Heart left ventricle (tissue), 13 donors: ENCODE data around the gene MLLT10.

Source experiments
- POLR2A ChIP-seq, 2 donors: fragments of 450-650 bp; IDR thresholded peaks; one replicate each; pipeline ENCODE4 v1.6.1; 2017; ENCODE audit warnings: antibody characterized with exemption in 2 of 2, mild to moderate bottlenecking in 2 of 2, moderate library complexity in 2 of 2
- TF ChIP-seq, protein P1 (sequence below), 12 donors: fragments of 200-600 bp; sonication (generic) in 4 of 12; IDR thresholded peaks; one replicate each; pipeline versions ENCODE4 v1.5.0 to v1.8.0; 2018 to 2022; ENCODE audit warnings: antibody characterized with exemption in 12 of 12, mild to moderate bottlenecking in 5 of 12
- donor health status: ischemic (EF 13 %, LVEDD 7.1; RV severe dilation, severe dysfunction).
- donor health status: DM: no; HTN: yes; CAD: no.
- donor health status: DM: no; HTN: no; CAD: no.
- donor health status: ischemic (EF 25% LVEDD 6.9; RV normal size, moderate dysfunction).
- donor health status: ischemic (EF 25% LVEDD 5.7; RV mildly dilated, moderate dysfunction).
- donor health status: ischemic (EF 35%, LVEDD 5.7; RV mildly dilated, moderate dysfunction).
- donor health status: nonischemic (EF 11% LVEDD 7.7; RV severe dilation, severe dysfunction).
- donor health status: DM: yes; HTN: yes; CAD: no.
- donor health status: PGD.
- donor health status: ischemic (EF 29% LVEDD 5.4; RV normal size, mild dysfunction).
- donor health status: nonischemic (EF 23%, LVEDD 6.1; RV moderate dilation, normal function).

GRCh38 chr10:21737106-21737505, 203.1 kb downstream of the MLLT10 start:
- no peak for TF ChIP-seq POLR2A (IDR thresholded peaks at IDR 0.05)
- TF ChIP-seq, protein P1, sequence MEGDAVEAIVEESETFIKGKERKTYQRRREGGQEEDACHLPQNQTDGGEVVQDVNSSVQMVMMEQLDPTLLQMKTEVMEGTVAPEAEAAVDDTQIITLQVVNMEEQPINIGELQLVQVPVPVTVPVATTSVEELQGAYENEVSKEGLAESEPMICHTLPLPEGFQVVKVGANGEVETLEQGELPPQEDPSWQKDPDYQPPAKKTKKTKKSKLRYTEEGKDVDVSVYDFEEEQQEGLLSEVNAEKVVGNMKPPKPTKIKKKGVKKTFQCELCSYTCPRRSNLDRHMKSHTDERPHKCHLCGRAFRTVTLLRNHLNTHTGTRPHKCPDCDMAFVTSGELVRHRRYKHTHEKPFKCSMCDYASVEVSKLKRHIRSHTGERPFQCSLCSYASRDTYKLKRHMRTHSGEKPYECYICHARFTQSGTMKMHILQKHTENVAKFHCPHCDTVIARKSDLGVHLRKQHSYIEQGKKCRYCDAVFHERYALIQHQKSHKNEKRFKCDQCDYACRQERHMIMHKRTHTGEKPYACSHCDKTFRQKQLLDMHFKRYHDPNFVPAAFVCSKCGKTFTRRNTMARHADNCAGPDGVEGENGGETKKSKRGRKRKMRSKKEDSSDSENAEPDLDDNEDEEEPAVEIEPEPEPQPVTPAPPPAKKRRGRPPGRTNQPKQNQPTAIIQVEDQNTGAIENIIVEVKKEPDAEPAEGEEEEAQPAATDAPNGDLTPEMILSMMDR (IDR thresholded peaks at IDR 0.05): no peak
